ENCODE data around the gene CACNA1C. TPM values are rescaled to one million over a fixed set of nuclear protein-coding genes. Genes with fewer than 3 reads are reported as not detected.

Gene CACNA1C
- total RNA-seq, 1 experiment from 2014 or later, result 1.1 TPM

DNA sequence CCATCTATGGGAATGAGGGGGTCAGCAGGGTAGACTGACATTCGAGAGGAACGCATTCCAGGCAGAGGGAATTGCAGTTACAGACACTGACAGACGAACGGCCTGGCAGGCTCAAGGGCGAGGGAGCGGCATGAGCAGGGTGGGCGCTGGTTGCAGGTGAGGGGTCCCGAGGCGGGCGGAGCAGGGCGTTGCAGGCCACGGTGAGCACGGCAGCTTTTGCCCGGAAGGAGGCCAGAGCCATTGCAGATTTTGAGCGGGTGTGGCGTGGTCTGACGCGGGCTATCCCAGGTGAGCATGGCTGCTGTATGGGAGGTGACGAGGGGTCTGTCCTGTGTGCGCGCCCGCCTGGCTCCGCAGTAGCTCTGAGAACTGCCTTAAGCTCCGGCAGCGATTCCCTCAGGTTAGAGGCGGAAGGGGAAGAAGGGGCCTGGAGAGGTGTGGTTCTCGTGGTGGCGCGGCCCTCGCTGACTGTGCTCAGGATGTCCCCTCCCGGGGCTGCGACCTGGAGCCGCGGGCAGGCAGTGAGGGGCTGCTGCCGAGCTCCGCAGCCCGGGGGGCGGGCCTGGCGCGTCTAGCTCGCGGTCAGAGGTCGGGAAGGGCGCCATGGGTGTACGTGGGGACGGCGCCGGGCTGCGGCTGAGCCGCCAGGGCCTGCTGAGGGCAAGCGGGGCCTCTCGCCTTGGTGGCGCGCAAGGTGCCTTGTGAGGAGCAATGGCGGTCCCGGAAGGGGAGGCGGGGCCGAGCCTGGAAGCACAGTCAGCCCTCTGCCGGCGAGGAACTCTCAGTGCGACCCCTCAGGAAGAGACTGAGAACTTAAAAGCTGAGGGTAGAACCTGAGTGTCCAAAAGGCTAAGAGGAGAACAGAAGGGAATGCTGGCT lies 177.1 kb downstream of the CACNA1C start:
- H3K14ac ChIP-seq (ENCODE audit: insufficient read depth, low read length), result no peak overlapping the region
- Mint-ChIP-seq H3K9me3 (peaks cover 0 to 3% of the 10 kb centered on the region in 2 experiments; a peak in 1 of 5 replicates), H3K27me3 (ENCODE audit: low read depth) (no peaks in the 10 kb centered on the region; the same call in 1 of the 2 replicates), H3K4me1 (peaks cover 0 to 8% of the 10 kb centered on the region in 2 experiments; a peak in 3 of 4 replicates), H3K4me3 (no peak overlapping the region), H3K27ac (no peak overlapping the region; a peak in 2 of 7 replicates), H3K36me3 (ENCODE audit: insufficient read depth in 1 of 3, low read depth in 3 of 3) (no peaks in the 10 kb centered on the region)
- TF ChIP-seq, protein P1, sequence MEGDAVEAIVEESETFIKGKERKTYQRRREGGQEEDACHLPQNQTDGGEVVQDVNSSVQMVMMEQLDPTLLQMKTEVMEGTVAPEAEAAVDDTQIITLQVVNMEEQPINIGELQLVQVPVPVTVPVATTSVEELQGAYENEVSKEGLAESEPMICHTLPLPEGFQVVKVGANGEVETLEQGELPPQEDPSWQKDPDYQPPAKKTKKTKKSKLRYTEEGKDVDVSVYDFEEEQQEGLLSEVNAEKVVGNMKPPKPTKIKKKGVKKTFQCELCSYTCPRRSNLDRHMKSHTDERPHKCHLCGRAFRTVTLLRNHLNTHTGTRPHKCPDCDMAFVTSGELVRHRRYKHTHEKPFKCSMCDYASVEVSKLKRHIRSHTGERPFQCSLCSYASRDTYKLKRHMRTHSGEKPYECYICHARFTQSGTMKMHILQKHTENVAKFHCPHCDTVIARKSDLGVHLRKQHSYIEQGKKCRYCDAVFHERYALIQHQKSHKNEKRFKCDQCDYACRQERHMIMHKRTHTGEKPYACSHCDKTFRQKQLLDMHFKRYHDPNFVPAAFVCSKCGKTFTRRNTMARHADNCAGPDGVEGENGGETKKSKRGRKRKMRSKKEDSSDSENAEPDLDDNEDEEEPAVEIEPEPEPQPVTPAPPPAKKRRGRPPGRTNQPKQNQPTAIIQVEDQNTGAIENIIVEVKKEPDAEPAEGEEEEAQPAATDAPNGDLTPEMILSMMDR (conservative IDR thresholded peaks at IDR 0.05), result peak; percentile 50; the same call in 2 of the 3 replicates
- H4K91ac ChIP-seq (ENCODE audit: insufficient read length, low read depth, low read length), result no peak overlapping the region
- no peak overlapping the region for H2AK5ac ChIP-seq (ENCODE audit: insufficient read length, low read length)
- H2BK20ac ChIP-seq (ENCODE audit: low read depth, low read length, poor library complexity, severe bottlenecking), result no peak overlapping the region
- H2BK12ac ChIP-seq (ENCODE audit: insufficient read length, low read depth, low read length), result no peak overlapping the region
- H3K18ac ChIP-seq (ENCODE audit: insufficient read length, low read depth, low read length), result no peak overlapping the region
- H4K20me1 ChIP-seq (ENCODE audit: control insufficient read depth, insufficient read depth, insufficient read length), result no peaks in the 10 kb centered on the region
- WGBS (ENCODE audit: extremely low coverage, insufficient read length, low lambda C conversion rate), result no CpG with 5 or more reads among the region's 61 CpGs
- H3K23me2 ChIP-seq (ENCODE audit: insufficient read length, low read depth, low read length, poor library complexity, severe bottlenecking), result no peaks in the 10 kb centered on the region
- H3T11ph ChIP-seq (ENCODE audit: low read length), result no peak overlapping the region
- H3K4me2 ChIP-seq (ENCODE audit: insufficient read depth, insufficient read length, low read length), result no peak overlapping the region
- peak; percentile 89 for DNase-seq
- no peak overlapping the region for H3K23ac ChIP-seq (ENCODE audit: insufficient read length, low read depth, low read length)
- no peaks in the 10 kb centered on the region for H3K4me1 ChIP-seq (ENCODE audit: insufficient read depth, low read length)
- no peak overlapping the region for H3K4ac ChIP-seq (ENCODE audit: low read depth, low read length)
- H3K79me2 ChIP-seq (ENCODE audit: insufficient read depth, low read length), result no peaks in the 10 kb centered on the region
- no peak overlapping the region for H3K27ac ChIP-seq (ENCODE audit: insufficient read length, low read depth, low read length)
- H2AFZ ChIP-seq (ENCODE audit: low read length), result no peak overlapping the region
- H3K56ac ChIP-seq (ENCODE audit: insufficient read length, low read depth, low read length), result no peak overlapping the region
- no peak overlapping the region for H2BK15ac ChIP-seq (ENCODE audit: low read depth, low read length)
- H2BK120ac ChIP-seq (ENCODE audit: low read depth, low read length, poor library complexity, severe bottlenecking), result no peak overlapping the region
- H3K79me1 ChIP-seq (ENCODE audit: insufficient read depth, low read depth, low read length, poor library complexity, severe bottlenecking), result no peaks in the 10 kb centered on the region
- H4K5ac ChIP-seq (ENCODE audit: insufficient read length, low read depth, low read length), result no peak overlapping the region
- no peak overlapping the region for H3K9ac ChIP-seq (ENCODE audit: extremely low read depth, insufficient read length, low read length)
- H4K8ac ChIP-seq (replicated peaks; ENCODE audit: insufficient read length, low read depth, low read length), result no peak overlapping the region
- H3K27me3 ChIP-seq (ENCODE audit: insufficient read depth, low read length), result no peaks in the 10 kb centered on the region
- no peak overlapping the region for H2BK5ac ChIP-seq (ENCODE audit: insufficient read length, low read length)
- H3K9me3 ChIP-seq (ENCODE audit: control insufficient read depth, low read depth, low read length), result no peaks in the 10 kb centered on the region

Data from H9 (cell line).